HuH-7 (cell line): Measurements from ENCODE around the gene AVL9.

Experiments used
- DNase-seq: peaks from one replicate; pipeline ENCODE4 v3.0.0; 2011; ENCODE audit warnings: low spot score

AVL9 gene

DNA sequence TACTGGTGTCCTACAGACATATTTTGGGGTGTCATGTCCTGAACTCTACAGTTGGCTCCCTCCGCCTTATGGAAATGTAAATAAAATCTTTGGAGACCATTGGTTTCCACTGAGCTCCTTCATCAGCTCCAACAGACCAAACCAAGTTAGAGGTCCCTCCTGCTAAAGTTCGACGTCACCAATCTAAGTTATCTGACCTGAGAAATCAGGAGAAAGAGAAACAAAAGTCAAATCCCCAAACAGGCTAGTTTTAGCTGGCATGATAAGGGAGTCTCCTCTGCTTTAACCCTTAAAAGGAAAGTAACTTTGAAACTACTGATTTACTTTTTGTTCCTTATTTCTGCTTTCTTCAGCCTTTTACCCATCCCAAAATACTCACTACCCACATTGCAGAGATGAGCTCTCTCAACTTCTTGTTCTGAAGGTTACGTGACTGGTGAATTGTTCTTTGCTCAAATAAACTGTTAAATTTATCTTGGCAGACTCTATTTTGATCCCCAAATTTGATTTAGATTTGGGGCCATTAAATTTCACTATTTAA is 39.9 kb downstream of the AVL9 start:
- no peak for DNase-seq

DNA sequence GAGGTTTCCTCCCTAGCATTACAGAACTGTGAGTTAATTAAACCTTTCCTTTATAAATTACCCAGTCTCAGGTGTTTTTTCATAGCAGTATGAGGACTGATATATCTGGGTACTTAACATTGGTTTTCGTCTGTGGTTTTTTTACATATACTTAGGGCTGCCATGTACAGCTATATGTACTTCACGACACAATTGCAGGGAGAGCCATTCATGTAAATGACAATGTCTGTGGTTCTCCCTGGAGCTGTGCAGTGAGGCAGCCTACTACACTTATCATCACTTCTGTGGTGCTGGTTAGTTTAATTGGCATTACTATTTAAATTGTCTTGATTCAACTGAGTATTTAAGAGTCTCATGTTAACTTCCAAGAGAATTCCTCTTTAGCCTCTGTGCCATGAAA is 40.7 kb downstream of the AVL9 start:
- DNase-seq: no peak

DNA sequence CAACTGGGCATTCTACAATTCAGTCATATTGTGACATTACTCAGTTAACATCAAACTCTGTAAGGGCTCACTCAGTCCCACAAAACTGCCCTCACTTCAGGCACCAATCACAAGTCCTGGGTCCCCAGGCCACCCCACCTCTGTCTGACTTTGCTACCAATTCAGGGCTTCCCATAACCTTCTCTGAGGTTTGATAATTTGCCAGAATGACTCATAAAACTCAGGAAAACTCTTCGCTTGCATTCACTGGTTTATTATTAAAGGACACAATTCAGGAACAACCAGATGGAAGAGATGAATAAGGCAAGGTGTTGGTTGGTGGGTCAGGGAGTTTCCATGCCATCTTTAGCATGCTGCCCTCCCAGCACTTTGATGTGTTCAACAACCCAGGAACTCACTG is 41.3 kb downstream of the AVL9 start:
- DNase-seq: no peak

DNA sequence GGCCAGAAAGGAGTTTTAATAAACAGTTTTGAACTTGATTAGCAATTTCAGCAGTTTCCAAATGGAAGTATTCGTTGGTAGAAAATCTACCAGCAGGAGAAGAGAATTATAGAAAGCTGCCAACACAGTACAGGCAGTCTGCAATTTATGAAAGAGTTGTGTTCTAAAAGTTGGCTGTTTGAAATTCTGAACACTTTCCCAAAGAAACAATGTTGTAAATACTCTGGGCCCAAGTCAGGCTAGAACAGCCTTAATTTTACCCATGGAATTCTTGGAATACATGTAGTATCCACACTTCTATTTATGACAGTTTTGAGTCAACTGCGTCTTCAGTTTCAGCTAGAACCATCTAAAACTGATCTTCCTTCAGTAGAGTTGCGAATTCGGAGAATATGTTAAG is 42.5 kb downstream of the AVL9 start:
- DNase-seq: no peak

DNA sequence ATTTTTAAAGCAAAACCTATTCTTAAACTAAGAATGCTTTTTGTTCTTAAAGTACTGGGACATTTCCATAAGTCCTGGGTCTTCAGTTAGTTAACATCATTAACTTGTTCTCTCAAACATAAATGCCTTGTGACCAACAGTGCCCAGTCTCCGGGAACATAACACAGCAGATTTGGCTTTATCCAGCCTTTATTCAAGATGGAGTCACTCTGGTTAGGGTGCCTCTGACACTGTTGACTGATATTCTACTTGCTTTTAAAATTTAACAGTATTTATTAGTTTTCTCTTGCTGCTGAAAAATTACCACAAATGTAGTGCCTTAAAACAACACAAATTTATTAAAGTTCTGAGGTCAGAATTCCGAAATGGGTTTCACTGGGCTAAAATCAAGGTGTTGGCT is 44.1 kb downstream of the AVL9 start:
- no peak for DNase-seq

DNA sequence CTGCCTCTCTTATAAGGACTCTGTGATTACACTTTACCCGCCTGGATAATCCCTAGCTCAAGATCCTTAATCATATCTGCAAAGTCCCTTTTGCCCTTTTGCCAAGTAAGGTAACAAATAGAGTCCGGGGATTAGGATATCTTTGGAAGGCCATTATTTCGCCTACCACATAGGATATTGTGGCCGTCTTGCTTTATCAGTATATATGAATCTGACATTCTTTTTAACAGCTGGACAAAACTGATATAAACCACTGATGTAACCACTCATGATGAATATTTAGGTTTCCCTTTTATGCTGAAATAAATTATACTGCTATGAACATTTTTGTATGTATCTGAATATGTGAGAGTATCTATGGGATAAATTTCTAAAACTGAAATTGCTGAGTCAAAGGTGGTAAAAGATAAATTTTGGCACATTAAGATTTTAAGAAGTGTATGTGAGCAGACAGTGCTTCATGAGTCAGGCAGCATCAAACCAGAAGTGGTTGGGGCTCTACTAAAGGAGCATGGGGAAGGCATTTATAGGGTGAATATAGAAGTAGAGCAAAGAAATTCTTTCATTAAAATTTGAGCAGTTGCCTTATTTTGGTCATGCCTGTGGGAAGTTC is 44.7 kb downstream of the AVL9 start:
- DNase-seq: no peak

DNA sequence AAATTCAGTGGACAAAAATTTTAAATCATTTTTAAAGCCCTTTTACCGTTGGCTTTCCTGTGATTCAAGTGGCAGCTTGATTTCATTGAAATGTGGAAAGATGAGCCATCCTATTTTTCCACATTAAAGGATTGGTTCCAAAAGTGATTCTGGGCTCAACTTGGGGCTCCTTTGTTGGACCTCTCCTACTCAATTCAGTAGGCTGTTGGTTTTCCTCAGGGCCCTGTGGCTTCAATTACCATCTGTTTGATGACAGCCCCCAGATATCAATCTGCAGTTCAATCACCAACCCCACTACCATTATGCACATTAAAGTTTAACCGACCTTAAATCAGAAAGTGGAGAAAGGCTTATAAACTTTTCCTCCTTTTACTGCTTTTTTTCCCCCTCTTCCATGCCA is 47.3 kb downstream of the AVL9 start:
- no peak for DNase-seq

DNA sequence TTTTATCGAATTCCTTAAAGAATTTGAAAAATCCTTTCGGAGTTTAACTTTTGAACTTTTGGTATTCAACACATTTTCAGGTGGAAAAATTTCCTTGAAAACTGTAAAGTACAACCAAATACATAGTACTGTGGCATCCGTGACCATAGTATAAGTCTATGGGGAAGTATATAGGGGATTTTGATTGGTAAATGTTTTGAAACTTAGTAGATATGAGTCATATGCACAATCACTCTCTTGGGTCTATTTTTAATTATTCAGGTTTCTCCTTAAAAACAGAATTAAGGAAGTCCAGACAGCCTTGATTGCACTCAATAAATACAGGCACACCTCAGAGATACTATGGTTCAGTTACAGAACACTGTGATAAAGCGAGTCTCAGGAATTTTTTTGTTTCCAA is 64.2 kb downstream of the AVL9 start:
- DNase-seq: no peak

DNA sequence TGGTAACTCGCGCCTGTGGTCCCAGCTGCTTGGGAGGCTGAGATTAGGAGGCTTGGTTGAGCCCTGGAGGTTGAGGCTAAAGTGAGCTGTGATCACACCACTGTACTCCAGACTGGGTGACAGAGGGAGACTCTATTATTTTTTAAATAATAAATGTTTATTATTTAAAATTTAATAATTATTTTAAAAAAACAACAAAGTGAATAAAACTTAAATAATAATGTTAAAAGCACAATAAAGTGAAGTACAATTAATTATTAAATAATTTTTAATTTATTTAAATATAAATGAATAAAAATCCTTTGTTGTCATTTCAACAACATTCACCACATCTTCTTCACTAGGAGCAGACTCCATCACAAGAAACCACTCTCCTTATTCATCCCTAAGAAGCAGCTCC is 64.8 kb downstream of the AVL9 start:
- DNase-seq: no peak

DNA sequence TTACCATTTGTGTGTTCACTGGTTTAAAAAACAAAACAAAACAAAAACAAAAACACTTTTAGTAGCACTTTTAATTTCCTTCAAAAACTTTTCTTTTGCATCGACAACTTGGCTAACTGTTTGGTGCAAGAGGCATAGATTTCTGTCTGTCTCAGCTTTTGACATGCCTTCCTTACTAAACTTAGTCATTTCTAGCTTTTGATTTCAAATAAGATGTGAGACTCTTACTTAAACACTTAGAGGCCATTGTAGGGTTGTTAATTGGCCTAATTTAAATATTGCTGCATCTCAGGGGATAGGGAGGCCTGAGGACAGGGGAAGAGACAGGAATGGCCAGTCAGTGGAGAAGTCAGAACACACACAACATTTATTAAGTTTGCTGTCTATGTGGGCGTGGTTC is 66.3 kb downstream of the AVL9 start:
- no peak for DNase-seq

DNA sequence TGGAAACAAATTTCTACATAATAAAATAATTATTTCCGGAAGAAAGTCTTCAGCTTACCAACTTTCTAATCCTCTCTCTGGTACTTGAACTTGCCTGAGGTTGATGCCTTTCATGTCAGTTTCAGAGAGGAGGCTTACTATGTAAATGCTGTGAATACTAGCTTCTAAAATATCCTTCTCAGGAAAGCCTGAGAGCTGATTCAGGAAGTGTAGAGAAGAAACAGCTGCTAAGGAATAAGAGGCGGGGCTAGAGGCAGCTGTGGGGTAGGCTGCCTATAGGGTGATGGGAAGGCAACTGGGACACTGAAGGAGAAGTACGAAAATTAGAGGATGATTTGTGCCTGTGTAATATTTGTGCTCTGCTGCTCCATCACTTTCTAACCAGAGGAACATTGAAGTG is 69.3 kb downstream of the AVL9 start:
- DNase-seq: no peak

DNA sequence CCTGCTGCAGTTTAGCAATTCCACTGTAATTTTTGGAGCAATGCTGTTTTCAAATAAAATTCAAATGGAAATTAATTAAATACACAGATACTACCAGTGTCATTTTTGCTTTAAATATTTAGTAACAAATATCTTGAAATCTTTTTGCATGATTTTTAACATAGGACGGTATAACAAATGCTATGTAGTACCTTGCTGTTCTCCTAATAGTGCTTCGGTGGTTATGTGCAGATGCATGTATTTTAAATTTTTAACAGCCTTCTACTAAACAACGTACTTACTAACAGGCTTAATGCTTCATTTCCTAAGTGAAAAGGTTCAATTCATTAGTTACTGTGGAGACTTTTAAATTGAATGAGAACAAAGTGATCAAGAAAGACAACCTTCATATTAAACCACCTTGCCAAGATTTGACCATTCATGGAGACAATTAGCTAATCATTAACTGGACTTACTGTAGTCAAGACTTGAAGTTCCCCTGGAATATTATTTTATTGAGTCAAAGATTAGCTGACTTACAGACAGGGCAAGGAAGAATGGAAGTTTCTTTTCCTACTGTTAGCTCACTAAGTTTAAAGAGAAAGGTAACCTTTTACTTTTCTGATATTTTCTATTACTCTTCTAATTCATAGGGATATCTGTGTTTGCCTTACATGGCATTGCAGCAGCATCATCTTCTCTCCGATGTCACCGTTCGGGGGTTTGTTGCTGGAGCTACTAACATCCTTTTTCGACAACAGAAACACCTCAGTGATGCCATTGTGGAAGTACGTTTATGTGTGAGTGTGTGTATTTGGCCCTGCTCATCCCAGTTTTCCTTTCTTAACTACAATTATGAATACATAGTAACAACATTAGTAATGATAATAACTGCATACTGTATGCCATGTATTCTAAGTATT is 74.3 kb downstream of the AVL9 start:
- DNase-seq: no peak

DNA sequence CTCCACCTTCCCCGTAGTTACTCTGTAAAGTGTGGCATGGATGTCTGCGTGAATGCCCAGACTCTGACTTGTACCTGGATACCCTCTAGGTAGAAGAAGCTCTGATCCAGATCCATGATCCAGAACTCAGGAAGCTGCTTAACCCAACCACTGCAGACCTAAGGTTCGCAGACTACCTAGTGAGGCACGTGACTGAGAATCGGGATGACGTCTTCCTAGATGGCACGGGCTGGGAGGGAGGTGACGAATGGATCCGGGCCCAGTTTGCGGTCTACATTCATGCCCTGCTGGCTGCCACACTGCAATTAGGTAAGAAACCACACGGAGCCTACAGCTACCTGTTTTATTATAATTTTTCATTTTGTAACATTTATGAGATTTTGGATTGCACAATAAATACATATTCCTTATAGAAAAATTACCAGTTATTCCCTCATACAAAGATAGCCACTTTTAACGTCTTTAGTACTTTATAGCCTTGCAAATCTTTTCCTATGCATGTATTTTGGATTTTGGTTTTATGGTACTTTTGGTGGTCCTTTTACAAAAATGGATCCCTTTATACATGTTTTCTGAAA is 77.9 kb downstream of the AVL9 start:
- no peak for DNase-seq

DNA sequence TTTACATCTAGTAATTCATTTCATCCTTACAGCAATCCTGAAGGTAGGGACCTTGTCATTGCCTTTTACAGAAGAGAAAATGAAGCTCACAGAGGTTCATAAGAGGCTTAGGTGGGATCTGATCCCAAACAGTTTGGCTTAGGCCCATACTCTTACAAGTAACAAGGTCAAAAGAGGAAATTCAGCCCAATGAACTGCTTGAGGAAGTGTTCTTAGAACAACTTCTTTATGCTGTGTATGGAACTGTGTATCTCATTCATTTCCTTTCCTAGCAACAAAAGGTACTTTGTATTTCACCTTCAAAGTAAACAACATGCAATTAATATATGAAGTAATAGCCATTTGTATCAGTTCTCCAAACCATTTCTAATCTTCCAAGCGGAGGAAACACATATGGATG is 79.3 kb downstream of the AVL9 start:
- no peak for DNase-seq

DNA sequence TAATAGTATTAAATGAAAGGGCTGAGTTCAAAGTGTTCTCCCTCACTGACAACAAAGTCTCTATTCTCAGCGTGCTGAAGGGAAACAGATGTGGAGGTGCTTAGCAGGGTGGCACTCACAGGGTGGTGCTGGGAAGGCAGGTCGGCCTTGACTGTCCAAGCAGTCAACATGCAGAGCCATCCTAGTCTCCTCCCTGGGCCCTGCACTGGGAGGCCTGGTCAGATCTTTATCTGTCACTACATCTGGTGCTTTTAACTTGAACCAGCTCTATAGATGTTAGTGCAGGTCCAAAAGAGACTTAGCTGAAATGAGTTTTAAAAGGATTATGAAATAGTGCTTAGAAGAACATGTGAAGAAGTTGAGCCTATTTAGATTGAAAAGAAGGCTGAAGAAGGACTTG is 82.1 kb downstream of the AVL9 start:
- no peak for DNase-seq

DNA sequence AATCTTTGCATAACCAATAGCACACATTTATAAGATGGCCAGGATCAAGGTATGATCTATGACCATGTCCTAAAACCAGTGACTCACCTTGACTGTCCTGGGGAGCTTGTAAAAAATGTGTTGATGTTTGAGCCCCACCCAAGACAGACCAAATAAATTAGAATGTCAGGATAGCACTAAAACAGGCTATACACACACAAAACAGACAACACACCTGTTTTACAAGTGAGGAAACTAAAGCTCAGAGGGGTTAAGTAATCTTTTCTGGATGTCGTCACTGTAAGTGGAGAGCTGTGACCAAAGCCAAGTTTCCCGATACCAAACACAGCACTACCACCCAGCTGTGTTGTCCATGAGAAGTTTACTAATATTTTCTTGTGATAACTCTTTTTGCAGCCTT is 84.5 kb downstream of the AVL9 start:
- no peak for DNase-seq

DNA sequence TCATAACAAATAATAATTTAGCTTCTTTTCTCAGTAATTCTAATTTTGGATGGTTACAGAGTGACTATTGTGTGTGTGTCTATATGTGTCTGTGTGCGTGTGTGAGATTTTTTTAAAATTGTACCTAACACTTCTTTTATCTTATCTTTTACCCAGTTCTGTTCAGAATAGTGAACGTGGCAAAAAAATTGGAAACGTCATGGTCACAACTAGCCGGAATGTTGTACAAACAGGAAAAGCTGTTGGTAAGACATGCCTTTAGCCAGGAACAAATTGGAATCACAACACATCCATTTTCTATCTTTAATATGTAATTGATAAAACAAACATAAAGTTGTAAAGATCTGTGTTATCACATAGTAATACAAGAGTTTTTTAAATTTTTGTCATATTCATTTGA is 85.4 kb downstream of the AVL9 start:
- no peak for DNase-seq

DNA sequence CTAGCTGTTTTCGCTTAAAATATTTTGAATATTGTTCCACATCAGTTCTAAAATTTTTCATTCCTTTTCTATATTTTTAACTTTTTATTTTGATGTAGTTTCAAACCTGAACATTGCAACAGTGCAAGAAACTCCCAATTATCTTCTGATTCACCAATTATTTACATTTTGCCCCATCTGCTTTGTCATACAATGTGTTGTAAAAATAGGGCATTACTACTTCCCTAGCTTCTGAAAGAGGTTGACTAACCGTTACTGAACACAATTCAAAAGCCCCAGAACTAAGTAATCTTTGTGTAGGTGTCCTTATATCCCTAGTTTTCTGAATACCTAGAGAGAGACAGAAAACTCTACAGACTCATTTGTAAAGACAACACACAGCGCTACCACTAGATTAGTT is 86.7 kb downstream of the AVL9 start:
- DNase-seq: no peak

DNA sequence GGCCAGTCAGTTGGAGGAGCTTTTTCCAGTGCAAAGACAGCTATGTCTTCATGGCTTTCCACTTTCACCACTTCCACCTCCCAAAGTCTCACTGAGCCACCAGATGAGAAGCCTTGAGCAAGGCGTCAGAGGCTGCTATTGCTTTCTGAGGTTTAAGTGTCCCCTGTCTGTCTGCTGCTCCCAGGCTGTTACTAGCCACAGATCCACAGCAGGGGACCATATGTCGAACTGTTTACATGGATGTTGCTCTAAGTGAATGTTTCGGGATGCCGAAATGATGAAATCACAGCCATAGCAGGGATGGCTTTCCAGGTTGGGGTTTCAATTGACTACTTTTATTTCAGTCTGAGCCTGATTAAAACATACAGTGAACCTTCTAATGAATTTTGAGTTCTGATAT is 88.5 kb downstream of the AVL9 start:
- DNase-seq: no peak

DNA sequence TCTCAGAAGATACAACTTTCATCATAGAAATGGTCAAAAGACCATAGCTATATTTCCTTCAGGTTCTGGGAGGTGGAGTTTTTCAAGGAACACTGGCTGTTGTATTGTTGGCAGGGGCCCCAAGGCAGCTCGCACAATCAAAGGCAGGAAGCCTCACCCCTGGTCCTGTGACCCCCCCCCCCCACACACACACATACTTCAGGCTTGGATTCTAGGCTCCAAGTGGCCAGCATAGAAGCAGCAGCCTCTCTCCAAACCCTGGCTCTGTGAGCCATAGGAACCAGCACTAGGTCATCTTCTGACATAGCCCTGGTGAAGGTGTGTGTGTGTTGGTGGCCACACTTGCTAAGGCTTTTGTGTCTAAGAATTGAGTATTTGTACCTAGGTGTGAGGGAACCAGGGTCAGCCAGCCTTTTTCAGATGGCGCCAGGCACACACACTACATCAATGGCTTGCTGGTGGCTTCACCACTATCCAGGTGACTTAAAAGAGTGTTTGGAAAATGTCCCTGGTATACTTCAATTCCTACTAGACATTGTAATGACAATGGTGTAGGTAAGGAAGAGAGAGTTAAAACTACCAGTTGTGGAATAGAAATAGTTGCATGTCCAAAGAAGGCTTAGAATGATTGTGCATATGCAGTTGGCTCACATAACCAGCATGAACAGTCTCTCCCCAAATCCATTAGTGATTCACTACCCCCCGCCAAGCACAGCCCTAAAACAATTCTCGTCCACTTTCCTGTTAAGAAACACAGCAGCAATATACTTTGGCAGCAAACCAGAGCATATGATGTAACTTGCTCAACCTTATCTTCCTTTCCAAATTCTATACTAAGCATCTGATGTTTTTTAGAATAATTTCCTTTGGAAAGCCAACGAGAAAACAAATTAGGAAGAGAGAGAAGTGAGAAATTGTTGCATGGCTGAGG is 91.3 kb downstream of the AVL9 start:
- no peak for DNase-seq

DNA sequence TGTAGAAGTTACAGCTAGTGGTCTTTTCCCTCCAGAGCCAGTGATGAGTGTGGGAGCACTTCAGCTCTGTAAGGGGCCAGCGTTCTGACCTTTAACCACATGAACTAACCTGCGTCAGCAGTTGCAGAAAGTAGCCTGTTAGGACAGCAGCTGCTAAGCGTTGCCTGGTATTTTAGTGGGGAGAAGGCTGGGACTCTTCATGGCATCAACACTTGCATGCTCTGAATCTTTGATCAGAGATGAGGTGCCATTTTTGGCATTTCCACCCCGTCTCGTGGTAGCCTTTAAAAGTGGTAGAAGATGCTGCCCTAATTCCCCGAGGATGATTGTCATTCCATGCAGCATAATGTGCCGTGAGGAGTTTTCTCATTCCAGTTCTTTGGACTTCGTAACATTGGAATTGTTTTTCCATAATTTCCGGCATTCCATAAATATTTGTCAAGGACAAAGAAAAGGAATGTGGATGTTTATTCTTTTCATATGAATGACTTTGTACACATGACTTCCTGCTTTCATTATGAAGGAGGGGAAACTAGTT is 92.2 kb downstream of the AVL9 start:
- DNase-seq: peak; percentile 28

DNA sequence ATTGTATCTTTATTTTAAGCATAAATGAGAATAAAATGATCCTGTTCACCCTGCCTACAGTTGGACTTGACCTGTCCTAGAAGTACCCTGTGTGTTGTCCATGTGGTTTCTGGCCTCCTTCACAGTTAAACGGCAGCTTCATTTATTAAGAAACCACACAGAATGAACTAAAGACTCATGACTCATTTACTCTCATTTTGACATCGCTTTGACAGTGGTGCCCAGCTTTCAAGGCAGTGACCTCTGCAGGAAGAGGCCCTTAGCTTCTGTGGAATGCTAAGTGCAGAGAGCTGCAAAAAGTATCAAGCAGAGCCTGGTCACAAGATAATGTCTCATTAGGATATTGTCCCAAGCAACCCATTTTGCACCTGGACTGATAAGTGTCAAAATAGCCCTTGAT is 93.4 kb downstream of the AVL9 start:
- no peak for DNase-seq
